Measurements from ENCODE around the gene AKR1C1. TPM values are rescaled to one million over a fixed set of nuclear protein-coding genes. Genes with fewer than 3 reads are reported as not detected.

Gene AKR1C1
- total and polyA plus RNA-seq, 2 of the 13 experiments (the other 11 are each of a cell fraction or from before 2014, with no cell fraction given), result 948 to 2,238 TPM

DNA sequence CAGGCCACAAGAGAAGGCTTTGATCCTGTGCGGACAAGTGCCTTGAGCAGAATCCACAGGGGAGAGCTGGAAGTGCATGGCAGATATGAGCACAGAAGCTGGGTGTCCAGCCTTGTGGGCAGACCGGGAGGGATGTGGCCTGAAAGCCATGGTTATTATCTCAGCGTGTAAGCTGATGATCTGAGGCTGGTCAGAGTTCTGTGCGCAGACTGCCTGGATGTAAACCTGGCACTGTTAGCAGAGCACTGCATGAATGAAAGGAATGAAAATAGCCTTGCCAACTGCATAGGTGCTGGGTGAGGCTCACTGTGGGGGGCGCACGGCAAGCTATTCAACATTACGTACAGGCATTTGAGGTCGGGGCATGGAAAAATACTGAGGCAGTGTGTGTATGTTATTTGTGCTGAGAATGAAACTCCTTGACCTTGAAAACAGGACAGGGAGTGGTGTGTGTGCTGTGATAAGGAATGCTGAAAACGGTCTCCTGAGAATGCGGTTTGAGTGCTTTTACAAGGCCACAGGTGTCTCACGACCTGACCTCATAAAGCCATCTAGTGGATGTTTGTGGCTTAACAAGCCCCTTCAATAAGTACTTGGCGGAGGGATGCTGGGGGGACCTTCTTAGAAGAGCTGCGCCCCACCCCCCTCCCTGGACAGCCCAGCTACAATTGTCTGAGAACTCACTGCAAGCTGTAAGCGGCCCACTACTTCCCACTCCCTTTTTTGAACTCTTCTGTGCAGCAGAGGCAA, 18.7 kb downstream of the AKR1C1 start (continued):
- peak; percentile 38; the same call in 1 of the 2 replicates for TF ChIP-seq THRA (CRISPR knock-in tag; IDR thresholded peaks at IDR 0.05; ENCODE audit: borderline replicate concordance)
- TF ChIP-seq, protein P1, sequence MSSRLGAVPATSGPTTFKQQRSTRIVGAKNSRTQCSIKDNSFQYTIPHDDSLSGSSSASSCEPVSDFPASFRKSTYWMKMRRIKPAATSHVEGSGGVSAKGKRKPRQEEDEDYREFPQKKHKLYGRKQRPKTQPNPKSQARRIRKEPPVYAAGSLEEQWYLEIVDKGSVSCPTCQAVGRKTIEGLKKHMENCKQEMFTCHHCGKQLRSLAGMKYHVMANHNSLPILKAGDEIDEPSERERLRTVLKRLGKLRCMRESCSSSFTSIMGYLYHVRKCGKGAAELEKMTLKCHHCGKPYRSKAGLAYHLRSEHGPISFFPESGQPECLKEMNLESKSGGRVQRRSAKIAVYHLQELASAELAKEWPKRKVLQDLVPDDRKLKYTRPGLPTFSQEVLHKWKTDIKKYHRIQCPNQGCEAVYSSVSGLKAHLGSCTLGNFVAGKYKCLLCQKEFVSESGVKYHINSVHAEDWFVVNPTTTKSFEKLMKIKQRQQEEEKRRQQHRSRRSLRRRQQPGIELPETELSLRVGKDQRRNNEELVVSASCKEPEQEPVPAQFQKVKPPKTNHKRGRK (CRISPR knock-in tag; IDR thresholded peaks at IDR 0.05), result no peak
- TF ChIP-seq MLLT10 (CRISPR knock-in tag; IDR thresholded peaks at IDR 0.05), result no peak
- no peak for TF ChIP-seq RFX5 (IDR thresholded peaks at IDR 0.05; ENCODE audit: low read depth, low read length)
- TF ChIP-seq DR1 (CRISPR knock-in tag; IDR thresholded peaks at IDR 0.05), result no peak
- TF ChIP-seq, protein P2, sequence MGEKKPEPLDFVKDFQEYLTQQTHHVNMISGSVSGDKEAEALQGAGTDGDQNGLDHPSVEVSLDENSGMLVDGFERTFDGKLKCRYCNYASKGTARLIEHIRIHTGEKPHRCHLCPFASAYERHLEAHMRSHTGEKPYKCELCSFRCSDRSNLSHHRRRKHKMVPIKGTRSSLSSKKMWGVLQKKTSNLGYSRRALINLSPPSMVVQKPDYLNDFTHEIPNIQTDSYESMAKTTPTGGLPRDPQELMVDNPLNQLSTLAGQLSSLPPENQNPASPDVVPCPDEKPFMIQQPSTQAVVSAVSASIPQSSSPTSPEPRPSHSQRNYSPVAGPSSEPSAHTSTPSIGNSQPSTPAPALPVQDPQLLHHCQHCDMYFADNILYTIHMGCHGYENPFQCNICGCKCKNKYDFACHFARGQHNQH (CRISPR knock-in tag; IDR thresholded peaks at IDR 0.05), result peak; percentile 30; the same call in 1 of the 2 replicates
- TF ChIP-seq ZC3H13 (CRISPR knock-in tag; IDR thresholded peaks at IDR 0.05), result peak; percentile 81; the same call in 1 of the 2 replicates
- no peak for TF ChIP-seq ZNF773 (CRISPR knock-in tag; IDR thresholded peaks at IDR 0.05; ENCODE audit: borderline replicate concordance)
- TF ChIP-seq ZSCAN22 (CRISPR knock-in tag; IDR thresholded peaks at IDR 0.05), result no peak
- peak; percentile 84; the same call in 1 of the 2 replicates for TF ChIP-seq ZNF33A (CRISPR knock-in tag; IDR thresholded peaks at IDR 0.05; ENCODE audit: borderline replicate concordance)
- no peak; the same call in 1 of the 2 replicates for TF ChIP-seq SNRNP70 (IDR thresholded peaks at IDR 0.05; ENCODE audit: low read depth, low read length)
- TF ChIP-seq ZNF83 (CRISPR knock-in tag; IDR thresholded peaks at IDR 0.05; ENCODE audit: borderline replicate concordance), result no peak
- no peak for TF ChIP-seq MAZ (IDR thresholded peaks at IDR 0.05; ENCODE audit: borderline replicate concordance, low read depth, low read length)
- TF ChIP-seq MAZ (CRISPR knock-in tag; IDR thresholded peaks at IDR 0.05; ENCODE audit: low read depth), result peak; percentile 42; the same call in 1 of the 2 replicates
- peak; percentile 41 for TF ChIP-seq PHF8 (CRISPR knock-in tag; IDR thresholded peaks at IDR 0.05)
- TF ChIP-seq ZFY (CRISPR knock-in tag; IDR thresholded peaks at IDR 0.05), result peak; percentile 53; the same call in 1 of the 2 replicates
- TF ChIP-seq NCOA1 (CRISPR knock-in tag; IDR thresholded peaks at IDR 0.05), result 0 out of 2 replicates have a peak, but pooled peaks have one; percentile 35

Measured in HepG2 (cell line).